ENCODE data around the gene PICK1.

PICK1 gene

DNA sequence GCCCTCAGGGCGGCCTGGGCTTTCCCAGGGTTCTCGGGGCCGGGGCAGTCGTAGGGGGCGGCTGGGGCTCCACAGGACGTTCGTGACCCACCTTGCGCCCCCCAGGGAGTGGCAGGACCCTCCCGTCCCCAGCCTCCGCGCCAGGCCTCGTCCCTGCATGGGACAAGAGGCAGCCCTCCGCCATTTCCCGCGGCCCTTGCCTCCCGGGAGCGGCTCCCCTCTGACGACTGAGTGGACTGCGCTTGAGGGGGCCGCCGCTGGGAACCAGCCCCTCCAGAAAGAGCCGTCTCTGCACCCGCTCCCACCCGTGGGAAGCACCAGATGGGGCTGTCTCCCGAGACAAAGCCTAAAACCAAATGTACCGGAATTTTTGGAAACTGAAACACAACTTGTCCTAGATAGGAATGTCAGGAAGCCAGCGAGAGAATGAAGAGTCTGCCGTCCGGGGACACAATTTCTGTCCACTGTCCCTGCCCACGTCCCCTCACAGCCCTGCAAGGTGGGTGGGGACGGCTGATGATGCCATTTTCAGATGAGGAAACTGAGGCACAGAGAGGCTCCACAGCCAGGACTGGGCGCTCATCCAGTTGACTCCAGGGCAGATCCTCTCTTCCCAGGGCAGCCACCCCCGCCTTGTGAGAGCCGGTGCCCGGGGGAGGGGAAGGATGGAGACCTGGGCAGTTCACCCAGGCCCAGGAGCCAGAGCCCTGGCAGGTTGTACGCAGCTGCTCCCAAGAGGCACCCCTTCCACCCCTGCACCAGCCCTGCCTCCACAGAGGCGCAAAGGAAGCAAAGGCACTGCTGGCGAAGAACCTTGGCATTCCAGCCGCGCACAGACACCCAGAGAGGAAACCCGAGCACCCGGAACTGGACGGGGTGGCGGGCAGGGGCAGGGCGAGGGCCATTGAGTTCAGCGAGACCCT is 18.1 kb upstream of the PICK1 start:
- H3K36me3 Mint-ChIP-seq (ENCODE audit: low read depth): no peaks in the 10 kb centered on the region
- H3K9me3 Mint-ChIP-seq: no peaks in the 10 kb centered on the region
- TF ChIP-seq, protein P1, sequence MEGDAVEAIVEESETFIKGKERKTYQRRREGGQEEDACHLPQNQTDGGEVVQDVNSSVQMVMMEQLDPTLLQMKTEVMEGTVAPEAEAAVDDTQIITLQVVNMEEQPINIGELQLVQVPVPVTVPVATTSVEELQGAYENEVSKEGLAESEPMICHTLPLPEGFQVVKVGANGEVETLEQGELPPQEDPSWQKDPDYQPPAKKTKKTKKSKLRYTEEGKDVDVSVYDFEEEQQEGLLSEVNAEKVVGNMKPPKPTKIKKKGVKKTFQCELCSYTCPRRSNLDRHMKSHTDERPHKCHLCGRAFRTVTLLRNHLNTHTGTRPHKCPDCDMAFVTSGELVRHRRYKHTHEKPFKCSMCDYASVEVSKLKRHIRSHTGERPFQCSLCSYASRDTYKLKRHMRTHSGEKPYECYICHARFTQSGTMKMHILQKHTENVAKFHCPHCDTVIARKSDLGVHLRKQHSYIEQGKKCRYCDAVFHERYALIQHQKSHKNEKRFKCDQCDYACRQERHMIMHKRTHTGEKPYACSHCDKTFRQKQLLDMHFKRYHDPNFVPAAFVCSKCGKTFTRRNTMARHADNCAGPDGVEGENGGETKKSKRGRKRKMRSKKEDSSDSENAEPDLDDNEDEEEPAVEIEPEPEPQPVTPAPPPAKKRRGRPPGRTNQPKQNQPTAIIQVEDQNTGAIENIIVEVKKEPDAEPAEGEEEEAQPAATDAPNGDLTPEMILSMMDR (IDR thresholded peaks at IDR 0.05; ENCODE audit: unreplicated experiment in 3 of 3): no peak
- H3K27me3 Mint-ChIP-seq (ENCODE audit: low read depth): peaks cover 14% of the 10 kb centered on the region
- peaks cover 17% of the 10 kb centered on the region for H3K4me1 Mint-ChIP-seq
- H3K4me3 Mint-ChIP-seq: no peak overlapping the region
- H3K27ac Mint-ChIP-seq: no peak overlapping the region

GRCh38 chr22:38040953-38041759 is 16.0 kb upstream of the PICK1 start:
- H3K27me3 Mint-ChIP-seq (ENCODE audit: low read depth): peaks cover 19% of the 10 kb centered on the region
- TF ChIP-seq, protein P1 (IDR thresholded peaks at IDR 0.05; ENCODE audit: unreplicated experiment in 3 of 3): no peak
- H3K4me1 Mint-ChIP-seq: peaks cover 6% of the 10 kb centered on the region
- peak overlapping the region in 1 of 3 experiments; percentile 33 for H3K27ac Mint-ChIP-seq
- H3K9me3 Mint-ChIP-seq: no peaks in the 10 kb centered on the region
- no peaks in the 10 kb centered on the region for H3K36me3 Mint-ChIP-seq (ENCODE audit: low read depth)
- H3K4me3 Mint-ChIP-seq: no peak overlapping the region

GRCh38 chr22:38041760-38042487 is 15.3 kb upstream of the PICK1 start:
- TF ChIP-seq, protein P1 (IDR thresholded peaks at IDR 0.05; ENCODE audit: unreplicated experiment in 3 of 3): no peak
- Mint-ChIP-seq H3K27ac (no peak overlapping the region), H3K36me3 (ENCODE audit: low read depth) (no peaks in the 10 kb centered on the region), H3K9me3 (no peaks in the 10 kb centered on the region), H3K4me3 (no peak overlapping the region), H3K27me3 (ENCODE audit: low read depth) (peaks cover 19% of the 10 kb centered on the region), H3K4me1 (peaks cover 2% of the 10 kb centered on the region)

GRCh38 chr22:38042488-38042790 is 14.8 kb upstream of the PICK1 start:
- H3K9me3 Mint-ChIP-seq: no peaks in the 10 kb centered on the region
- H3K27ac Mint-ChIP-seq: no peak overlapping the region
- H3K4me1 Mint-ChIP-seq: no peaks in the 10 kb centered on the region
- TF ChIP-seq, protein P1 (IDR thresholded peaks at IDR 0.05; ENCODE audit: unreplicated experiment in 3 of 3): no peak
- H3K36me3 Mint-ChIP-seq (ENCODE audit: low read depth): no peaks in the 10 kb centered on the region
- H3K27me3 Mint-ChIP-seq (ENCODE audit: low read depth): peaks cover 19% of the 10 kb centered on the region
- H3K4me3 Mint-ChIP-seq: no peak overlapping the region

- H3K36me3 Mint-ChIP-seq (ENCODE audit: low read depth): no peaks in the 10 kb centered on the region
- peaks cover 19% of the 10 kb centered on the region for H3K27me3 Mint-ChIP-seq (ENCODE audit: low read depth)
- TF ChIP-seq, protein P1 (IDR thresholded peaks at IDR 0.05; ENCODE audit: unreplicated experiment in 3 of 3): no peak
- H3K27ac Mint-ChIP-seq: no peak overlapping the region
- H3K9me3 Mint-ChIP-seq: no peaks in the 10 kb centered on the region
- no peaks in the 10 kb centered on the region for H3K4me1 Mint-ChIP-seq
- H3K4me3 Mint-ChIP-seq: no peak overlapping the region
Observed at GRCh38 chr22:38043151-38044039, 13.8 kb upstream of the PICK1 start.
